MM.1S (cell line): Measurements from ENCODE around the gene XYLT1.

ENCODE experiments used
- EZH2 ChIP-seq: fragments of 300-600 bp; sonication (generic); optimal IDR thresholded peaks from 2 replicates; pipeline ENCODE3; 2017; ENCODE audit warnings: low read depth, mild to moderate bottlenecking, antibody characterized with exemption, low read length, mixed read lengths
- EZH2phosphoT487 ChIP-seq: fragments of 300-600 bp; sonication (generic); IDR thresholded peaks from 2 replicates; pipeline ENCODE4 v1.6.1; 2018; ENCODE audit warnings: antibody characterized with exemption, low read length
- TF ChIP-seq, protein P1 (sequence below): fragments of 300-600 bp; sonication (generic); IDR thresholded peaks from 2 replicates; pipeline ENCODE4 v1.5.1; 2016; ENCODE audit warnings: antibody characterized with exemption, low read length, mixed read lengths

GRCh38 chr16:17293813-17294558 lies 176.8 kb downstream of the XYLT1 start:
- TF ChIP-seq, protein P1, sequence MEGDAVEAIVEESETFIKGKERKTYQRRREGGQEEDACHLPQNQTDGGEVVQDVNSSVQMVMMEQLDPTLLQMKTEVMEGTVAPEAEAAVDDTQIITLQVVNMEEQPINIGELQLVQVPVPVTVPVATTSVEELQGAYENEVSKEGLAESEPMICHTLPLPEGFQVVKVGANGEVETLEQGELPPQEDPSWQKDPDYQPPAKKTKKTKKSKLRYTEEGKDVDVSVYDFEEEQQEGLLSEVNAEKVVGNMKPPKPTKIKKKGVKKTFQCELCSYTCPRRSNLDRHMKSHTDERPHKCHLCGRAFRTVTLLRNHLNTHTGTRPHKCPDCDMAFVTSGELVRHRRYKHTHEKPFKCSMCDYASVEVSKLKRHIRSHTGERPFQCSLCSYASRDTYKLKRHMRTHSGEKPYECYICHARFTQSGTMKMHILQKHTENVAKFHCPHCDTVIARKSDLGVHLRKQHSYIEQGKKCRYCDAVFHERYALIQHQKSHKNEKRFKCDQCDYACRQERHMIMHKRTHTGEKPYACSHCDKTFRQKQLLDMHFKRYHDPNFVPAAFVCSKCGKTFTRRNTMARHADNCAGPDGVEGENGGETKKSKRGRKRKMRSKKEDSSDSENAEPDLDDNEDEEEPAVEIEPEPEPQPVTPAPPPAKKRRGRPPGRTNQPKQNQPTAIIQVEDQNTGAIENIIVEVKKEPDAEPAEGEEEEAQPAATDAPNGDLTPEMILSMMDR = peak; percentile 59
- TF ChIP-seq EZH2 (no peak), EZH2phosphoT487 (no peak)
